ENCODE measurements around the gene NEK2. TPM values are rescaled to one million over a fixed set of nuclear protein-coding genes. Genes with fewer than 3 reads are reported as not detected.
"Not testable (repeated sequence)": the region's sequence is repeated elsewhere in the genome, so short reads cannot be mapped to it uniquely, and the experiment has no call there.

Gene NEK2
- total RNA-seq, 1 experiment from 2014 or later = 44.5 TPM

GRCh38 chr1:211638689-211639101, 36.7 kb downstream of the NEK2 start:
- BruUV-seq (replicated peaks) = no TSS peak
- H3K27me3 Mint-ChIP-seq (ENCODE audit: insufficient read depth, unreplicated experiment) = no peaks in the 10 kb centered on the region
- H3K4me1 Mint-ChIP-seq (ENCODE audit: insufficient read depth, unreplicated experiment) = peaks cover 47% of the 10 kb centered on the region
- no peaks in the 10 kb centered on the region for H3K36me3 Mint-ChIP-seq (ENCODE audit: insufficient read depth, unreplicated experiment)
- CTCF ChIA-PET = interaction anchor here (0.7 to 7.2 kb wide), 12 partner anchors 12 to 124 kb away, joined by 3 to 94 read pairs (median 4); no protein-coding TSS in a partner anchor
- POLR2A ChIA-PET = interaction anchor here (0.7 to 24.4 kb wide), 11 partner anchors 6 to 1833 kb away, joined by 3 to 423 read pairs (median 21); partner anchors contain the start of genes IRF6 and SLC30A1
- no peak for TF ChIP-seq CTCF (IDR thresholded peaks at IDR 0.05; ENCODE audit: unreplicated experiment)
- intact Hi-C loops (cut with micrococcal nuclease) = loop anchor here (1.0 to 2.0 kb wide), 2 partner anchors 48 to 61 kb away; no protein-coding TSS in a partner anchor
- DNase-seq (ENCODE audit: unreplicated experiment) = peak; percentile 99
- H3K9me3 Mint-ChIP-seq (ENCODE audit: unreplicated experiment) = no peaks in the 10 kb centered on the region
- H3K4me3 Mint-ChIP-seq (ENCODE audit: unreplicated experiment) = peak overlapping the region; percentile 39
- peak overlapping the region; percentile 79 for H3K27ac Mint-ChIP-seq (ENCODE audit: low read depth, unreplicated experiment)

GRCh38 chr1:211638246-211638645, 37.2 kb downstream of the NEK2 start:
- no TSS peak for BruUV-seq (replicated peaks)
- ChIA-PET CTCF (interaction anchor here (0.5 to 7.2 kb wide), 11 partner anchors 11 to 397 kb away, joined by 3 to 94 read pairs (median 4); partner anchors contain the start of genes DTL and INTS7), POLR2A (interaction anchor here (1.0 to 24.4 kb wide), 8 partner anchors 10 to 1833 kb away, joined by 3 to 423 read pairs (median 24); partner anchors contain the start of genes IRF6 and SLC30A1)
- Mint-ChIP-seq H3K27me3 (ENCODE audit: insufficient read depth, unreplicated experiment) (no peaks in the 10 kb centered on the region), H3K9me3 (ENCODE audit: unreplicated experiment) (no peaks in the 10 kb centered on the region), H3K36me3 (ENCODE audit: insufficient read depth, unreplicated experiment) (no peaks in the 10 kb centered on the region), H3K4me1 (ENCODE audit: insufficient read depth, unreplicated experiment) (peaks cover 47% of the 10 kb centered on the region), H3K4me3 (ENCODE audit: unreplicated experiment) (no peak overlapping the region), H3K27ac (ENCODE audit: low read depth, unreplicated experiment) (peak overlapping the region; percentile 79)
- intact Hi-C loops (cut with micrococcal nuclease) = loop anchor here (2.0 kb wide), 1 partner anchor 47 kb away; no protein-coding TSS in a partner anchor
- TF ChIP-seq CTCF (IDR thresholded peaks at IDR 0.05; ENCODE audit: unreplicated experiment) = no peak
- no peak for DNase-seq (ENCODE audit: unreplicated experiment)

GRCh38 chr1:211637066-211637465, 38.4 kb downstream of the NEK2 start:
- Mint-ChIP-seq H3K27ac (ENCODE audit: low read depth, unreplicated experiment) (no peak overlapping the region), H3K36me3 (ENCODE audit: insufficient read depth, unreplicated experiment) (no peaks in the 10 kb centered on the region), H3K4me1 (ENCODE audit: insufficient read depth, unreplicated experiment) (peaks cover 50% of the 10 kb centered on the region), H3K9me3 (ENCODE audit: unreplicated experiment) (no peaks in the 10 kb centered on the region), H3K4me3 (ENCODE audit: unreplicated experiment) (no peak overlapping the region), H3K27me3 (ENCODE audit: insufficient read depth, unreplicated experiment) (no peaks in the 10 kb centered on the region)
- CTCF ChIA-PET = interaction anchor here (1.1 to 7.6 kb wide), 3 partner anchors 15 to 124 kb away, joined by 3 to 94 read pairs (median 78); no protein-coding TSS in a partner anchor
- no peak for TF ChIP-seq CTCF (IDR thresholded peaks at IDR 0.05; ENCODE audit: unreplicated experiment)
- peak; percentile 34 for DNase-seq (ENCODE audit: unreplicated experiment)
- BruUV-seq (replicated peaks) = no TSS peak
- POLR2A ChIA-PET = interaction anchor here (0.9 to 24.4 kb wide), 4 partner anchors 11 to 60 kb away, joined by 3 to 423 read pairs (median 28); partner anchors contain the start of gene SLC30A1
- intact Hi-C loops (cut with micrococcal nuclease) = no loop called here

- H3K36me3 Mint-ChIP-seq (ENCODE audit: insufficient read depth, unreplicated experiment); H3K27me3 Mint-ChIP-seq (ENCODE audit: insufficient read depth, unreplicated experiment); intact Hi-C loops (cut with micrococcal nuclease); H3K9me3 Mint-ChIP-seq (ENCODE audit: unreplicated experiment); BruUV-seq (replicated peaks); H3K4me3 Mint-ChIP-seq (ENCODE audit: unreplicated experiment); H3K27ac Mint-ChIP-seq (ENCODE audit: low read depth, unreplicated experiment): not testable (repeated sequence)
- peaks cover 55% of the 10 kb centered on the region for H3K4me1 Mint-ChIP-seq (ENCODE audit: insufficient read depth, unreplicated experiment)
- POLR2A ChIA-PET = interaction anchor here (0.9 to 24.4 kb wide), 3 partner anchors 11 to 56 kb away, joined by 3 to 423 read pairs (median 45); partner anchors contain the start of gene SLC30A1
- DNase-seq (ENCODE audit: unreplicated experiment) = peak; percentile 94
- CTCF ChIA-PET = interaction anchor here (0.6 to 7.6 kb wide), 3 partner anchors 17 to 399 kb away, joined by 3 to 78 read pairs (median 4); partner anchors contain the start of genes DTL and INTS7
Observed at GRCh38 chr1:211636575-211637029, 38.8 kb downstream of the NEK2 start.
